HFFc6 (cell line): Measurements from ENCODE around the gene HACD3. TPM values are rescaled to one million over a fixed set of nuclear protein-coding genes. Genes with fewer than 3 reads are reported as not detected.
"Not testable (repeated sequence)": the region's sequence is repeated elsewhere in the genome, so short reads cannot be mapped to it uniquely, and the experiment has no call there.

Source experiments
- DNase-seq: peaks from one replicate; pipeline ENCODE4 v3.0.0-alpha.2; 2018
- H3K27ac Mint-ChIP-seq: 2 replicates; pipeline ENCODE4 v1.8.0; 2020; ENCODE audit warnings: mild to moderate bottlenecking, mixed read lengths
- H3K27me3 Mint-ChIP-seq: 2 replicates; pipeline ENCODE4 v1.8.0; 2021; ENCODE audit warnings: mild to moderate bottlenecking, moderate library complexity, mixed read lengths; ENCODE audit not compliant: insufficient read depth
- H3K36me3 Mint-ChIP-seq: 2 replicates; pipeline ENCODE4 v1.8.0; 2021; ENCODE audit warnings: low read depth, mixed read lengths
- H3K4me1 Mint-ChIP-seq: 2 replicates; pipeline ENCODE4 v1.8.0; 2020; ENCODE audit warnings: low read depth, mixed read lengths
- H3K4me3 Mint-ChIP-seq: 2 replicates; pipeline ENCODE4 v1.8.0; 2020; ENCODE audit warnings: mild to moderate bottlenecking, moderate library complexity, mixed read lengths
- H3K9me3 Mint-ChIP-seq: 2 replicates; pipeline ENCODE4 v1.8.0; 2020; ENCODE audit warnings: mild to moderate bottlenecking, mixed read lengths
- CTCF ChIP-seq: fragments of 200-600 bp; sonication (generic); IDR thresholded peaks from 2 replicates; pipeline ENCODE4 v1.5.0; 2021; ENCODE audit warnings: antibody characterized with exemption, mild to moderate bottlenecking
- total RNA-seq, 6 experiments: library from RNA; stranded (reverse); fragmentation: NEBNext Ultra II Directional; extraction: Animal tissue kit (Norgen Biotek cat#: 25700); gene quantifications; 2 replicates in 1 of 6; 3 replicates in 5 of 6; pipeline ENCODE4 v1.2.3, GENCODE V29; 2021

Gene HACD3
- total RNA-seq, 6 experiments from 2014 or later = 58.7 to 71.1 (median 65.7) TPM

GRCh38 chr15:65612949-65613744 lies 82.9 kb downstream of the HACD3 start:
- Mint-ChIP-seq H3K36me3 (peaks cover 11% of the 10 kb centered on the region), H3K9me3 (no peaks in the 10 kb centered on the region; the same call in 1 of the 2 replicates), H3K4me3 (no peak overlapping the region), H3K27ac (no peak overlapping the region), H3K27me3 (peaks cover 4% of the 10 kb centered on the region), H3K4me1 (peaks cover 27% of the 10 kb centered on the region)
- TF ChIP-seq CTCF = no peak
- DNase-seq = no peak

GRCh38 chr15:65615887-65616286 lies 85.6 kb downstream of the HACD3 start:
- not testable (repeated sequence) for DNase-seq, H3K4me3 Mint-ChIP-seq, H3K27me3 Mint-ChIP-seq, H3K9me3 Mint-ChIP-seq, H3K27ac Mint-ChIP-seq
- Mint-ChIP-seq H3K36me3 (peaks cover 11% of the 10 kb centered on the region), H3K4me1 (peaks cover 19% of the 10 kb centered on the region)

- Mint-ChIP-seq H3K27me3 (no peaks in the 10 kb centered on the region), H3K9me3 (no peaks in the 10 kb centered on the region; the same call in 1 of the 2 replicates), H3K36me3 (peaks cover 11% of the 10 kb centered on the region), H3K4me1 (no peaks in the 10 kb centered on the region), H3K4me3 (no peak overlapping the region), H3K27ac (no peak overlapping the region)
- no peak for TF ChIP-seq CTCF
- no peak for DNase-seq
These were observed 88.4 kb downstream of the HACD3 start for GRCh38 chr15:65618560-65619109.

- no peaks in the 10 kb centered on the region for H3K4me1 Mint-ChIP-seq
- DNase-seq = no peak
- peaks cover 19% of the 10 kb centered on the region for H3K36me3 Mint-ChIP-seq
- no peak overlapping the region for H3K4me3 Mint-ChIP-seq
- no peak overlapping the region for H3K27ac Mint-ChIP-seq
- no peaks in the 10 kb centered on the region; the same call in 1 of the 2 replicates for H3K9me3 Mint-ChIP-seq
- H3K27me3 Mint-ChIP-seq = no peaks in the 10 kb centered on the region; the same call in 1 of the 2 replicates
- no peak for TF ChIP-seq CTCF
These were observed 89.5 kb downstream of the HACD3 start for GRCh38 chr15:65619626-65620290.

GRCh38 chr15:65620833-65621232 lies 90.6 kb downstream of the HACD3 start:
- no peaks in the 10 kb centered on the region for H3K4me1 Mint-ChIP-seq
- H3K9me3 Mint-ChIP-seq = no peaks in the 10 kb centered on the region; the same call in 1 of the 2 replicates
- no peaks in the 10 kb centered on the region; the same call in 1 of the 2 replicates for H3K27me3 Mint-ChIP-seq
- TF ChIP-seq CTCF = no peak
- no peak for DNase-seq
- H3K36me3 Mint-ChIP-seq = peaks cover 26% of the 10 kb centered on the region
- no peak overlapping the region for H3K27ac Mint-ChIP-seq
- no peak overlapping the region for H3K4me3 Mint-ChIP-seq

- Mint-ChIP-seq H3K4me1 (no peaks in the 10 kb centered on the region), H3K36me3 (peaks cover 22% of the 10 kb centered on the region), H3K4me3 (no peak within 1 kb of the TSS), H3K9me3 (no peaks in the 10 kb centered on the region; the same call in 1 of the 2 replicates), H3K27ac (no peak within 1 kb of the TSS), H3K27me3 (no peaks in the 10 kb centered on the region; the same call in 1 of the 2 replicates)
- no peak for DNase-seq
- TF ChIP-seq CTCF = no peak
These were observed 91.4 kb downstream of the HACD3 start, which contains the start of gene SLC24A1 for GRCh38 chr15:65621638-65622037. Gene SLC24A1 (plus strand): TSS chr15:65621938. CDS start chr15:65624081, 2,143 bp downstream.
